Renal cortex interstitium (tissue), 11 donors: ENCODE measurements around the gene ABCC12. TPM values are rescaled to one million over a fixed set of nuclear protein-coding genes. Genes with fewer than 3 reads are reported as not detected.

Experiments used
- DNase-seq, 11 donors: peaks; one replicate each; pipeline ENCODE4 v3.0.0-alpha.2; 2013; ENCODE audit warnings: low read depth in 9 of 11, low spot score in 4 of 11; ENCODE audit errors: extremely low read depth in 1 of 11
- polyA plus RNA-seq, 3 donors: library from polyadenylated mRNA; unstranded; fragments of 120-200 nt; gene quantifications; one replicate each; pipeline ENCODE4 v1.2.1, GENCODE V29; 2013; ENCODE audit not compliant: insufficient read length in 3 of 3

The ABCC12 gene
- polyA plus RNA-seq, 3 donors = 0.03 to 0.13 (median 0.08) TPM

- no peak for DNase-seq
Observed at GRCh38 chr16:48138543-48138942, 17.2 kb downstream of the ABCC12 start.

- DNase-seq = no peak
Observed at GRCh38 chr16:48137822-48138221, 18.0 kb downstream of the ABCC12 start.

GRCh38 chr16:48136547-48137360 is 19.0 kb downstream of the ABCC12 start:
- no peak for DNase-seq

- no peak for DNase-seq
Observed at GRCh38 chr16:48133455-48134211, 22.2 kb downstream of the ABCC12 start.

DNA sequence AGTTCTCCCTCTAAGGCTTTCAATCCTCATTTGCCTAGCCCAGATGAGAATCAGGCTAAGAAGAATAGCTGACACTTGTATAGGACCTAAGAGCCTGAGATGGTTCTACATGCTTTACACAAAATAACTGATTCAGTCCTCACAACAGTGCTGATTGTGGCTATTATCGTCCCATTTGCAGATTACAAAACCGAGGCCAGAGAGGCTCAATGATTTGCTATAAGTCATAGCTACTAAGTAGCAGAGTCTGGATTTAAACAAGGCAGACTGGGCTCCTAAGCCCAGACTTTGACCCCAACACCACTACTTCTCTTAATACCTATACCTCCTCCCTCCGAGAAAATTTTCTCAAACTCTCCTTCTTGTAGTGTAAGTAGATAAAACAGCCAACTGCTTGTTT is 23.1 kb downstream of the ABCC12 start:
- DNase-seq = no peak

- no peak for DNase-seq
Observed at GRCh38 chr16:48131201-48131935, 24.4 kb downstream of the ABCC12 start.

GRCh38 chr16:48129926-48130325 is 25.9 kb downstream of the ABCC12 start:
- no peak for DNase-seq

DNA sequence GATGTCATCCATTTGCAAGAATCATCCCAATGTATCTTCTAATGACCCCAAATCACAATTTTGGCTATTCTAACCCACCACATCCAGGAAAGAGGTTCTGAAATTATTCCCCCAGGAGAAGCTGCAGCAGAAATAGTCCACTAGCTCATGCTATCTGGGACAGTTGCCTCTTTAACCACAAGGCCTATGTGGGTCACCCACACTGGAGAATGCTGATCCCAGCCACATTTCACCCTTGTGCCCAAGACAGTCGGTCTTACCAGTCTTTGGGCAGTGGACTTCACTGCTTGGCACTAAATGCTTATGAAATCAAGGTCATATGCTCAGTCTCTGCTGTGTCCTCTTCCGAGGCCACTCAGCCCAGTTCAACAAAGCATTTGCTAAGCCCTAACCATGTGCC is 27.0 kb downstream of the ABCC12 start:
- no peak for DNase-seq

DNA sequence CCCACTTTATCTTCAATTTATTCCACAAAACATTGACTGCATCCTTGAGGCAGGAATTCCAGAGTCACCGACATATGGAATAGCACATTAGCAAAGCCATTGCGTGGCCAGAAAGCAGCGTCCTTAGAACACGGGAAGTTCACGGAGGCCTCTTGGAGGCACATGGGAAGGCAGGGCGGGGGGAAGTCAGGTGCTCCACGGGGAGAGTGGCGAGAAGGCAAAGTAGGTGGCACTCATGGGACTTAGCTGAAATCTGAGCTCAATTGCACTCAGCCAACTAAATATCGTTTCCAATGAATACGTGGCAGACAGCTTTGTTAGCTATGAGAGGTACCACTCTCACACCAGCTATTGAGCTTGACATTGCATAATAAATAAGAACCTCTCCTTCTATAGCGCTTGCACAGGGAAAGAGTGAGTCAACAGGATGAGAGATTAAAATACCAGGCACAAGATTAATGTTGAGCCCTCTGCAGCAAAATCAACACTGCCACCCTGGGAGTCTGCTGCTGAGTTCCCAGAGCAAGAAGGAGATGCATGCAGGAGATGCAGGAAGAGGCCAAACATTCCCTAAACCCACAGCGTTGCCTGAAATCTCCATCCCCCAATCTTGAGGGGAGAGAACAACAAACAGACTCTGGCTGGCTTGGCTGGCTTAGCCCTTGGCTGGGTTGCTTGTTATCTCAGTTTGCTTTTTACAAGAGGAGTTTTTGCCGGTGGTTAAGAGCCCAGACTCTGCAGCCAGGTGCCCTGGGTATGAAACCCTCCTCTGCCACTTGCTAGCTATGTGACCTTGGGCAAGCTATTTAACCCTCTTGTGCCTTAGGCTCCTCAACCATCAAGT is 28.8 kb downstream of the ABCC12 start:
- DNase-seq = no peak

- no peak for DNase-seq
Observed at GRCh38 chr16:48125888-48126287, 29.9 kb downstream of the ABCC12 start.

- DNase-seq = no peak
Observed at GRCh38 chr16:48124266-48124665, 31.5 kb downstream of the ABCC12 start.

DNA sequence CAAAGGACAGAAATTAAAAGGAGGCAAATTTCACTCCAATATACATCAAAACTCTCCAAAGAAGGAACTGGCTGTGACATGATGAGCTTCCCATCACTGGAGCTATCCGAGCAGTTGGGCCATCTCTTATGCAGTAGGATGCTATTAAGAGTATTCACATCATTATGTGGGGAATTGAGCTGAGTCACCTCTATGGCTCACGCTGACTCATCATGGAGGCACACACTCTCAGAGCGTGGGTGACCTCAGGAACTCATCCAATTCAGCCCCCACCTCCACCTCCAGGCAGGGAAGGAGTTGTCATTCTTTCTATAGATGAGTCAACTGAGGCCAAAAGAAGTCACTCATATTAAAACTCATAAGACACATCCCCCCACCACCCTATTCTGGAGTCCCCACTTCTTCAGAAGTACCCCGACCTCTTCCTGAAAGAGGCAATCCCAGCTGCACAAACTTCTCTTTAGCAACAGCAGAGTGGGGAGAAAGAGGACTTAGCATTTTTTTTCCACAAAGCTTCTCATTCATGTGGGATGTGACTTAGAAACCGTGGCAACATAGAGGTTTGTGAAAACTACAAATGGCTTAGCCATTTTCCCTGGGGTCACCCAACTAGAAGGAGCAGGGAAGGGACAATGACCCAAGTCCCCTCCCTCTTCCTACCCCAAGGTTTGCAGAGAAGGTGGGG is 32.5 kb downstream of the ABCC12 start:
- DNase-seq = no peak

- DNase-seq = no peak
Observed at GRCh38 chr16:48121276-48121675, 34.5 kb downstream of the ABCC12 start.

DNA sequence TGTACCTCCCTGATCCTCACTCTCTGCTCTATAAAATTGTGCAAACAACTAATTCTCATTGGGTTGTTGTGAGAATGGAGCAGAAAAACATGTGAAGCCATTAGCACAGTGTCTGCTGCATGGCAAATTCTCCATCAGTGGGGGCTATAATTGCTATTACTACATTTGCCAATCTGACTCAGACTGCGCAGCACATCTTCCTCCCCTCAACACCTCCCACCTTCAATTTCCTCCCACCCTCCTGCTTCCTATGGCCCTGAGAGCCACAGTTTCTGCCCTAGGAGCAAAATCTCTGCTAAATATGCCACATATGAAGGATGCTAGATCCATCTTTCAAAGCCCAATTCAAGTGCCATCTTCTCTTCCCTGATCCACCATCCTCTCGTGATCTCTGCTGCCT is 37.0 kb downstream of the ABCC12 start:
- DNase-seq = no peak

- peak in 10 of 11 donors; percentile 12 to 57 (median 38) for DNase-seq
Observed at GRCh38 chr16:48117217-48118105, 38.3 kb downstream of the ABCC12 start.

- no peak for DNase-seq
Observed at GRCh38 chr16:48115299-48115698, 40.5 kb downstream of the ABCC12 start.

DNA sequence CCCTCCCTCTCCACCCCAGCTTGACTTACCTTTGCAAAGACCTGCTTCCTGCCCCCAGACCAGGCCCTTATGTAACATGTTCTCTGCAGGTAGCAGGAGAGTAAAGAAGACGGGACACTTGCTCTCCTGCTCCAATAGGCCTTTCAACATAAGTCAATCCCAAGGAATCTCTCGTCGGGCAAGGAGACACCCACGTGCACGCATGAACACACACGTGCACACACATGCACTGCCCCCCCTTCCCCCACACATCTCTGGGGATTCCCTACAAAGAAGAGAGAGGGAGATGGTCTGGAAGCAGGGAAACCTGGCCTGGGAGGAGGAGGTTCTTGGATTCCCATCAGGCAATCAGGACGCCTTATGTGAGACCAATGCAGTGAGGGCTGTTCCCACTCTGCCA is 41.4 kb downstream of the ABCC12 start:
- DNase-seq = no peak
